Parathyroid adenoma (tissue), 2 donors: ENCODE measurements around the gene MRPS7.

Experiments
- H2AFZ ChIP-seq: fragments of 300-600 bp; sonication (generic); one replicate; pipeline ENCODE4 v1.7.0; 2017; ENCODE audit warnings: antibody characterized with exemption, mild to moderate bottlenecking
- H3K27ac ChIP-seq: fragments of 300-600 bp; sonication (generic); one replicate; pipeline ENCODE4 v1.7.0; 2017
- H3K27me3 ChIP-seq: fragments of 300-600 bp; sonication (generic); one replicate; pipeline ENCODE4 v1.7.0; 2017; ENCODE audit warnings: low read length; ENCODE audit not compliant: control insufficient read depth, insufficient read depth
- H3K36me3 ChIP-seq: fragments of 300-600 bp; sonication (generic); one replicate; pipeline ENCODE4 v1.7.0; 2017; ENCODE audit warnings: low read length; ENCODE audit not compliant: control insufficient read depth, insufficient read depth
- H3K4me1 ChIP-seq: fragments of 300-600 bp; sonication (generic); one replicate; pipeline ENCODE4 v1.7.0; 2017; ENCODE audit warnings: control low read depth
- H3K4me2 ChIP-seq: fragments of 300-600 bp; sonication (generic); one replicate; pipeline ENCODE4 v1.7.0; 2017; ENCODE audit warnings: low read length
- H3K4me3 ChIP-seq: fragments of 300-600 bp; sonication (generic); one replicate; pipeline ENCODE4 v1.7.0; 2017; ENCODE audit warnings: low read depth, low read length
- H3K79me2 ChIP-seq: fragments of 300-600 bp; sonication (generic); one replicate; pipeline ENCODE4 v1.7.0; 2017; ENCODE audit warnings: control low read depth
- H3K9ac ChIP-seq: fragments of 300-600 bp; sonication (generic); one replicate; pipeline ENCODE4 v1.7.0; 2017; ENCODE audit warnings: mild to moderate bottlenecking
- H3K9me3 ChIP-seq: fragments of 300-600 bp; sonication (generic); one replicate; pipeline ENCODE4 v1.7.0; 2017; ENCODE audit warnings: low read length; ENCODE audit not compliant: control insufficient read depth
- CTCF ChIP-seq: fragments of 300-600 bp; sonication (generic); IDR thresholded peaks from one replicate; pipeline ENCODE4 v1.7.0; 2017; ENCODE audit warnings: antibody characterized with exemption, mild to moderate bottlenecking
- donor health status: primary hyperparathyroidism.

The MRPS7 gene

DNA sequence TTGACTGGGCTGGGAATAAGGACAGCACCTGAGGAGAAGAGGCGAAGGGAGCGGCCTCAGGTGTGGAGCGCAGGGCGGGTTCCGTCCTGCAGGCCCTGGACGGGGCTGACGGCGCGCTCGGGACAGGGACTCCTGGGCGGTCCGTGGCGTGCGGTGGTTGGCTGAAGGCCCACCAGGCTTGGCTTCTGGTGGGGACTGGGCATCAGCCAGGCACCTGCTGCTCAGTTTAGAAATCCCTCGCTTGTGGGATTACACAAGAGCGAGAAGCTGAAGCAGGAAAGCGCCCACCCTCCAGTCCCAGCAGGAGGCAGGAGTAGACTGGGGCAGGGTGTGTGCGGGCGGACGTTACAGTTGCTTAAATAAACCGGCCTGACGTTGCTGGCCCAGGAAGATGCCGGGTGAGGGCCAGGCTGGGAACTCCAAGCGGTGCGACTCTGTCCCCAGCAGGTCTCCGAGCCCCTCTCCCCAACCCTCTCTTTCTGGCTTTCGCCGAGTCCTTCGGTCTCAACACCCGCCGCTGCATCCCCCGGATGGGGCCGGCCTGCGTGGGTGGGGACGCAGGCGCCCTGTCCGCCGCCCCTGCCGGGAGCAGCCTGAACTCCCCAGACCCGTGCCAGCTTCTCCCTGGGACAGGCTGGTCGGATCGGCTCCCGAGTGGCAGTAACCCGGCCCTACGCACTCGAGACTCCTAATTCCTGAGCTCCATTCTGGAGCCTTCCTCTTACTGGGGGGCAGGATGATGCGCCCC lies 8.7 kb downstream of the MRPS7 start:
- Histone ChIP-seq H3K9ac (peak overlapping the region; percentile 89), H3K27ac (peak overlapping the region; percentile 90), H3K4me2 (peak overlapping the region; percentile 92), H2AFZ (peak overlapping the region; percentile 99), H3K4me1 (peaks cover 19% of the 10 kb centered on the region), H3K4me3 (peak overlapping the region; percentile 76), H3K9me3 (no peaks in the 10 kb centered on the region), H3K27me3 (no peaks in the 10 kb centered on the region), H3K79me2 (no peaks in the 10 kb centered on the region), H3K36me3 (no peaks in the 10 kb centered on the region)
- peak; percentile 24 for TF ChIP-seq CTCF

GRCh38 chr17:75270966-75271232 lies 9.2 kb downstream of the MRPS7 start, which contains the start of gene MIF4GD:
TSS of gene MIF4GD (minus strand) at chr17:75271231. CDS start at chr17:75270195, 1,036 bp downstream.
- no peaks in the 10 kb centered on the region for H3K9me3 ChIP-seq
- peak within 1 kb of the TSS; percentile 99 for H3K4me2 ChIP-seq
- peak within 1 kb of the TSS; percentile 76 for H3K4me3 ChIP-seq
- no peaks in the 10 kb centered on the region for H3K27me3 ChIP-seq
- no peak for TF ChIP-seq CTCF
- peak within 1 kb of the TSS; percentile 90 for H3K27ac ChIP-seq
- peaks cover 19% of the 10 kb centered on the region for H3K4me1 ChIP-seq
- no peaks in the 10 kb centered on the region for H3K36me3 ChIP-seq
- H3K9ac ChIP-seq = peak within 1 kb of the TSS; percentile 89
- peak within 1 kb of the TSS; percentile 100 for H2AFZ ChIP-seq
- H3K79me2 ChIP-seq = no peaks in the 10 kb centered on the region

- Histone ChIP-seq H3K4me3 (peak overlapping the region; percentile 67), H3K27ac (peak overlapping the region; percentile 66), H2AFZ (peak overlapping the region; percentile 100), H3K36me3 (no peaks in the 10 kb centered on the region), H3K4me1 (peaks cover 19% of the 10 kb centered on the region), H3K9me3 (no peaks in the 10 kb centered on the region), H3K27me3 (no peaks in the 10 kb centered on the region), H3K79me2 (no peaks in the 10 kb centered on the region), H3K4me2 (peak overlapping the region; percentile 99), H3K9ac (peak overlapping the region; percentile 80)
- TF ChIP-seq CTCF = peak; percentile 56
Measured at GRCh38 chr17:75271233-75271954, 9.7 kb downstream of the MRPS7 start.

GRCh38 chr17:75271955-75272847 lies 10.5 kb downstream of the MRPS7 start:
- H3K4me3 ChIP-seq = peak overlapping the region; percentile 67
- H3K4me1 ChIP-seq = peaks cover 18% of the 10 kb centered on the region
- no peaks in the 10 kb centered on the region for H3K9me3 ChIP-seq
- peak overlapping the region; percentile 100 for H2AFZ ChIP-seq
- H3K9ac ChIP-seq = no peak overlapping the region
- H3K27me3 ChIP-seq = no peaks in the 10 kb centered on the region
- H3K4me2 ChIP-seq = peak overlapping the region; percentile 99
- H3K79me2 ChIP-seq = no peaks in the 10 kb centered on the region
- TF ChIP-seq CTCF = no peak
- H3K36me3 ChIP-seq = no peaks in the 10 kb centered on the region
- H3K27ac ChIP-seq = peak overlapping the region; percentile 66
